Urinary bladder (tissue), 4 donors: ENCODE results near the gene ASCL2. TPM values are rescaled to one million over a fixed set of nuclear protein-coding genes. Genes with fewer than 3 reads are reported as not detected.

ENCODE experiments used
- DNase-seq: peaks from one replicate; pipeline ENCODE4 v3.0.0-alpha.2; 2015; ENCODE audit errors: extremely low spot score
- H3K27ac ChIP-seq: one replicate; pipeline ENCODE4 v1.5.1; 2013; ENCODE audit warnings: low read depth, mild to moderate bottlenecking, moderate library complexity
- H3K36me3 ChIP-seq: one replicate; pipeline ENCODE4 v1.6.1; 2013; ENCODE audit warnings: mild to moderate bottlenecking, moderate library complexity; ENCODE audit not compliant: insufficient read depth
- H3K4me1 ChIP-seq: one replicate; pipeline ENCODE4 v1.6.1; 2013; ENCODE audit warnings: mild to moderate bottlenecking, moderate library complexity; ENCODE audit not compliant: insufficient read depth
- H3K4me3 ChIP-seq: one replicate; pipeline ENCODE4 v1.5.1; 2013; ENCODE audit warnings: low read depth, low read length
- WGBS: extraction: QIAGEN DNeasy Blood & Tissue Kit; methylation state at CpG from one replicate; pipeline ENCODE4 v1.1.7; 2013; 5-methylcytosine and 5-hydroxymethylcytosine counted together
- polyA plus RNA-seq: library from polyadenylated mRNA; stranded (reverse); fragments of 200-250 nt; gene quantifications from one replicate; pipeline ENCODE4 v1.2.3, GENCODE V29; 2013
- total RNA-seq: library from RNA; depleted of rRNA; stranded (reverse); fragments of >200 nt; gene quantifications from one replicate; pipeline ENCODE4 v1.2.3, GENCODE V29; 2014
- donor health status: healthy with polysubstance abuse.
- donor health status: healthy.

Gene ASCL2
- total and polyA plus RNA-seq, 2 donors: 0.42 to 0.85 TPM

- no peaks in the 10 kb centered on the region for H3K36me3 ChIP-seq
- no peak overlapping the region for H3K4me3 ChIP-seq
- WGBS: 77% methylated on average over 6 of the region's 6 CpGs
- no peak for DNase-seq
- H3K4me1 ChIP-seq: no peaks in the 10 kb centered on the region
- no peak overlapping the region for H3K27ac ChIP-seq
Measured at GRCh38 chr11:2219318-2220017, 50.9 kb downstream of the ASCL2 start.

Other genes starting within 250 kb of the ASCL2 start
- gene IGF2, start 131.2 kb downstream of the ASCL2 start, total RNA-seq: 362 TPM
- 86.5 TPM for gene IGF2, start 131.2 kb downstream of the ASCL2 start, polyA plus RNA-seq
- gene INS, start 109.4 kb downstream of the ASCL2 start, total RNA-seq: not detected
- gene INS, start 109.4 kb downstream of the ASCL2 start, polyA plus RNA-seq: 0.30 TPM
- gene TH, start 98.8 kb downstream of the ASCL2 start, total RNA-seq: 1.6 TPM
- 3.6 TPM for gene TH, start 98.8 kb downstream of the ASCL2 start, polyA plus RNA-seq
- gene C11orf21, start 31.3 kb upstream of the ASCL2 start, total RNA-seq: 0.42 TPM
- 0.60 TPM for gene C11orf21, start 31.3 kb upstream of the ASCL2 start, polyA plus RNA-seq
- 1.9 TPM for gene TSPAN32, start 31.4 kb upstream of the ASCL2 start, total RNA-seq
- gene TSPAN32, start 31.4 kb upstream of the ASCL2 start, polyA plus RNA-seq: 1.7 TPM
- 251 TPM for gene CD81, start 106.7 kb upstream of the ASCL2 start, total RNA-seq
- gene CD81, start 106.7 kb upstream of the ASCL2 start, polyA plus RNA-seq: 1,145 TPM
- 16.6 TPM for gene TSSC4, start 130.2 kb upstream of the ASCL2 start, total RNA-seq
- gene TSSC4, start 130.2 kb upstream of the ASCL2 start, polyA plus RNA-seq: 61.7 TPM
- 0.11 TPM for gene TRPM5, start 173.9 kb upstream of the ASCL2 start, total RNA-seq
- 0.05 TPM for gene TRPM5, start 173.9 kb upstream of the ASCL2 start, polyA plus RNA-seq
- 6.3 TPM for gene KCNQ1, start 174.4 kb upstream of the ASCL2 start, total RNA-seq
- gene KCNQ1, start 174.4 kb upstream of the ASCL2 start, polyA plus RNA-seq: 9.1 TPM